Fibroblast of villous mesenchyme (primary cell): ENCODE results near the gene KLHL40. TPM values are rescaled to one million over a fixed set of nuclear protein-coding genes. Genes with fewer than 3 reads are reported as not detected.

Experiments
- DNase-seq: peaks from one replicate; pipeline ENCODE4 v3.0.0-alpha.2; 2010; ENCODE audit warnings: low read depth
- H3K4me3 ChIP-seq: 2 replicates; pipeline ENCODE4 v1.5.1; 2011; ENCODE audit warnings: low read depth, mild to moderate bottlenecking, low read length
- total RNA-seq: library from RNA; depleted of rRNA; stranded (reverse); fragments of >200 nt; gene quantifications from 2 replicates; pipeline ENCODE4 v1.2.3, GENCODE V29; 2012
- TF ChIP-seq, protein P1 (sequence below): IDR thresholded peaks from 2 replicates; pipeline ENCODE4 v1.5.1; 2012; ENCODE audit warnings: low read depth, mild to moderate bottlenecking, low read length; ENCODE audit not compliant: insufficient read depth

Gene KLHL40
- total RNA-seq, 1 donor: not detected

DNA sequence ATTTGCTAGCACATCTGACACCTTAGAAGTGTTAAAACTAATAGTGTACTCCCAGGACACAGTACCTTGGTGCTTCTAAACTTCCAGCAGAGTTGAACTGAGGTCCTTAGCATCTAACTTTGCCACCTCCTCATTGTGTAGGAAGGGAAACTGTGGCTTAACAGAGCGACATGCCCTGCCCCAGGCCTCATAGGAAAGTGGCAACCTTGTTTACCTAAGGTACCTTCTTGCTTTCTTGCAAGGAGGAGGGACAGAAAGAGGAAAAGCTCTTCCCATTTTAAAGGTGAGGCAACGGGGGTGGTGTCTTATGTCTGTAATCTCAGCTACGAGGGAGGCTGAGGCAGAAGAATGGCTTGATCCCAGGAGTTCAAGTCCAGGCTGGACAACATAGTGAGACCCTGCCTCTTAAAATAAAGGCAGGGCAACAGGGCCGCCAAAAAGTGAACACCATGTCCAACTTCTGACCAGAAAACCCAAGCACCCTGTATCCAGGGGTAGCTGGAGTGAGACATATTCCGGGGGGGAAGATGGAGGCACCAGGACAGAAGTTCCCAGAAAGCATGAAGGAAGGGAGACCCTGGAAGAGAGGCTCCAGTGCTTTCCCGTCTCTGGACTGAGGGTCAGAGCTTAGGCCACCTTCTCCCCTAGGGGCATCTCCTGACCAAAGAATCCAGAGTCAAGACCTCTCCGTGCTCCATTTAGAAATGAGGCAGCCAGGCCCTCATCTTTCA is 540 bp upstream of the KLHL40 start:
- TF ChIP-seq, protein P1, sequence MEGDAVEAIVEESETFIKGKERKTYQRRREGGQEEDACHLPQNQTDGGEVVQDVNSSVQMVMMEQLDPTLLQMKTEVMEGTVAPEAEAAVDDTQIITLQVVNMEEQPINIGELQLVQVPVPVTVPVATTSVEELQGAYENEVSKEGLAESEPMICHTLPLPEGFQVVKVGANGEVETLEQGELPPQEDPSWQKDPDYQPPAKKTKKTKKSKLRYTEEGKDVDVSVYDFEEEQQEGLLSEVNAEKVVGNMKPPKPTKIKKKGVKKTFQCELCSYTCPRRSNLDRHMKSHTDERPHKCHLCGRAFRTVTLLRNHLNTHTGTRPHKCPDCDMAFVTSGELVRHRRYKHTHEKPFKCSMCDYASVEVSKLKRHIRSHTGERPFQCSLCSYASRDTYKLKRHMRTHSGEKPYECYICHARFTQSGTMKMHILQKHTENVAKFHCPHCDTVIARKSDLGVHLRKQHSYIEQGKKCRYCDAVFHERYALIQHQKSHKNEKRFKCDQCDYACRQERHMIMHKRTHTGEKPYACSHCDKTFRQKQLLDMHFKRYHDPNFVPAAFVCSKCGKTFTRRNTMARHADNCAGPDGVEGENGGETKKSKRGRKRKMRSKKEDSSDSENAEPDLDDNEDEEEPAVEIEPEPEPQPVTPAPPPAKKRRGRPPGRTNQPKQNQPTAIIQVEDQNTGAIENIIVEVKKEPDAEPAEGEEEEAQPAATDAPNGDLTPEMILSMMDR: no peak
- H3K4me3 ChIP-seq: no peak overlapping the region
- no peak for DNase-seq

DNA sequence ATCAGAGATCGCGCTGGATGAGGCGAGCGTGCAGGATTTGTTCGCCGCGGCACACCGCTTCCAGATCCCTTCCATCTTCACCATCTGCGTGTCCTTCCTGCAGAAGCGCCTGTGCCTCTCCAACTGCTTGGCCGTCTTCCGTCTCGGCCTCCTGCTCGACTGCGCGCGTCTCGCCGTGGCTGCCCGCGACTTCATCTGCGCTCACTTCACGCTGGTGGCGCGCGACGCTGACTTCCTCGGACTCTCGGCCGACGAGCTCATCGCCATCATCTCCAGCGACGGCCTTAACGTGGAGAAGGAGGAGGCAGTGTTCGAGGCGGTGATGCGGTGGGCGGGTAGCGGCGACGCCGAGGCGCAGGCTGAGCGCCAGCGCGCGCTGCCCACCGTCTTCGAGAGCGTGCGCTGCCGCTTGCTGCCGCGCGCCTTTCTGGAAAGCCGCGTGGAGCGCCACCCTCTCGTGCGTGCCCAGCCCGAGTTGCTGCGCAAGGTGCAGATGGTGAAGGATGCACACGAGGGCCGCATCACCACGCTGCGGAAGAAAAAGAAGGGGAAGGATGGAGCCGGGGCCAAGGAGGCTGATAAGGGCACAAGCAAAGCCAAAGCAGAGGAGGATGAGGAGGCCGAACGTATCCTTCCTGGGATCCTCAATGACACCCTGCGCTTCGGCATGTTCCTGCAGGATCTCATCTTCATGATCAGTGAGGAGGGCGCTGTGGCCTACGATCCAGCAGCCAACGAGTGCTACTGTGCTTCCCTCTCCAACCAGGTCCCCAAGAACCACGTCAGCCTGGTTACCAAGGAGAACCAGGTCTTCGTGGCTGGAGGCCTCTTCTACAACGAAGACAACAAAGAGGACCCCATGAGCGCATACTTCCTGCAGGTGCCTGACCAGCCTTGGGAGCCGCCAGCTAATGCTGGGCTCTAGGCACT is 819 bp downstream of the KLHL40 start:
- DNase-seq: no peak
- no peak overlapping the region for H3K4me3 ChIP-seq
- TF ChIP-seq, protein P1: no peak

DNA sequence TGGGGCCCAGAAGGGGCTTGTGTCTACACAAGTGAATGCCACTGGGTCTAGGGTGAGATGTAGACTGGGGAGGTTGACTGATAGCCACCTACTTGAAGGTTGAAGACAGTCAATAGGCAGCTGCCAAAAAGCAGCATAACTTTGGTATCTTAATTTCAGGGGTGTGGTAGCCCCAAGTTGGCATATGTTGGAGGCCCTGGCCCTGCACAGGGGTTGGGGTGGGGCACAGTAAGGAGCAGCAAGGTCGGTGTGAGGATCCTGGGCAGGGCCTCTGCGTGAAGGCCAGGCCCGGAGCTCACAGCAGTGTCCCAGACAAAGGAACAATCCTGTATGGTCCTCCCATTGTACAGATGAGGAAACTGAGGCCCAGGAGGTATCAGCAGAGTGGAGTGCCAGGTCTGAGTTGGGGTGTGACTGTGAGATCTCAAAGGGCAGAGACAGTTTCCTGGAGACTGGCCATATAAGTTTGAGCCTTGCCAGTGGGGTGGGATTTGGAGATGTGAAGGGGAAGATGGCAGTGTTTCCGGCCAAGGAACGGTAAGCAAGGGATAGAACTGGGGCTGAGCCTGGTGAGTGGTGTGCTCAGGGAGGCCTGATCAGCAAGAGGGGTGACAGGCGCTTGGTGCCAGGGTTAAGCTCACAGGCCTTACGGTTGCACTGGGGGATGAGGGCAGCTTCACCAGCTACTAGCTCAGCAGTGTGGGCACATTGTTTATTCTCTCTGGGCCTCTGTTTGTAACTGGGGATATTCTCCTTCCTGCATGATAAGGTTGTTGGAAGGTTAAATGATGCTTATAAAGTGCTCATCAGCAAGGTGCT is 1.7 kb downstream of the KLHL40 start:
- no peak for DNase-seq
- no peak overlapping the region for H3K4me3 ChIP-seq
- TF ChIP-seq, protein P1: no peak

DNA sequence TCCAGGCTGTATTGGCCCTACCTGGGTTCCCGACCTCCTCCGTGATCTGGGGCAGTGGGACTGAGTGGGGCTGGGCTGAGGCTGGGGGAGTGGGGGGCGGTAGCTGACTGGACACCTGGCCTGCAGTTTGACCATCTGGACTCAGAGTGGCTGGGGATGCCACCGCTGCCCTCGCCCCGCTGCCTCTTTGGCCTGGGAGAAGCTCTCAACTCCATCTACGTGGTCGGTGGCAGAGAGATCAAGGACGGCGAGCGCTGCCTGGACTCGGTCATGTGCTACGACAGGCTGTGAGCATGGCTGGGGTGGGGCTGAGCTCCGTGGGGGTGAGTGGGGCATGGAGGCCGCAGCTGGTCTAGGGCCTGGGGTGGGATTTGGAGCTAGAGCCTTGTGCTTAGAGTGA is 2.7 kb downstream of the KLHL40 start:
- no peak for DNase-seq
- H3K4me3 ChIP-seq: no peak overlapping the region
- TF ChIP-seq, protein P1: no peak

DNA sequence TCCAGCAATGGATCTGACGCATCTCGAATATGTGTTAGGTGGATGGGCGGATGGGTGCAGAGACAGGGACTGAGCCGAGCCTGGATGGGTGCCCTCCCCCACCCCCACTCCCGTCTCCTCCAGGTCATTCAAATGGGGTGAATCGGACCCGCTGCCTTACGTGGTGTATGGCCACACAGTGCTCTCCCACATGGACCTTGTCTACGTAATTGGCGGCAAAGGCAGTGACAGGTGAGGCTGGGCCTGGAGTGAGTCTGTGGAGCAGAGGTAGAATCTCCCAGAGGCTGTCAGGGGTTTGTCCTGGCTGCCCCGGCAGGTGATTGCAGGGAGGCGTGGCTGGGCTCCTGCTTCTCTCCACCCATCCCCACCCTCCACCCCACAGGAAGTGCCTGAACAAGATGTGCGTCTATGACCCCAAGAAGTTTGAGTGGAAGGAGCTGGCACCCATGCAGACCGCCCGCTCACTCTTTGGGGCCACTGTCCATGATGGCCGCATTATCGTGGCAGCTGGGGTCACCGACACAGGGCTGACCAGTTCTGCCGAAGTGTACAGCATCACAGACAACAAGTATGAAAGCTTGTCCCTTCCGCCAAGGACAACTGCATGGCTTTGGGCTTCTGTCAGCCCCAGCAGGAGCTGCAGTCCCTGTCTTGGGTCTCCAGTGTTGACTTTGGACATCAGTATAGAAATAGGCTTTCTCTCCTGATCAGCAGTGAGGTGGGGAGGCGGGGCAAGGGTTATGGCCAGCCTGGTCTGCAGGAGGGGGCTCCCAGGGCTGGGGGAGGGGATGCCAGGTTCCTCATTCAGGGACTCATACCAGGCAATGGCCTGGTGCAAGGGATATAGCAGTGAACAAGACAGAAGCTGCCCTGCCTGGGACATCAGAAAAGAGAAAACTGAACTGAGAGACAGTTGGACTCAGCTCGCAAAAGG is 3.4 kb downstream of the KLHL40 start:
- H3K4me3 ChIP-seq: no peak overlapping the region
- no peak for DNase-seq
- TF ChIP-seq, protein P1: no peak
